ENCODE results near the gene ZNF560.

Gene ZNF560

GRCh38 chr19:9435279-9436268 lies 62.8 kb downstream of the ZNF560 start, which contains the start of gene ZNF266:
ZNF266 (minus strand) TSS chr19:9435573; CDS start chr19:9420089, 15,484 bp downstream.
- peak; percentile 5 for FAIRE-seq

GRCh38 chr19:9431475-9431874 lies 66.9 kb downstream of the ZNF560 start:
- FAIRE-seq = no peak

- no peak for FAIRE-seq
Measured at GRCh38 chr19:9430444-9430843, 68.0 kb downstream of the ZNF560 start.

- no peak for FAIRE-seq
Measured at GRCh38 chr19:9427941-9428340, 70.5 kb downstream of the ZNF560 start.
